Esophagus muscularis mucosa (tissue), 4 donors: ENCODE results near the gene TSPAN16. TPM values are rescaled to one million over a fixed set of nuclear protein-coding genes. Genes with fewer than 3 reads are reported as not detected.
A peak's percentile ranks its signal among the peaks of the same experiment; 100 is the strongest.

Source experiments
- DNase-seq: peaks from one replicate; pipeline ENCODE4 v3.0.0-alpha.2; 2017; ENCODE audit errors: extremely low spot score
- H3K27ac ChIP-seq, 4 donors: fragments of 200-600 bp; sonication (generic); replicated peaks in 1 of 4; 1 replicate in 3 of 4; 2 replicates in 1 of 4; pipeline ENCODE4 v1.5.1; 2016 to 2019; ENCODE audit warnings: mild to moderate bottlenecking in 1 of 4
- H3K27me3 ChIP-seq, 4 donors: fragments of 200-600 bp; sonication (generic); one replicate each; pipeline versions ENCODE4 v1.5.1 to v1.6.0; 2016 to 2019
- H3K36me3 ChIP-seq, 4 donors: fragments of 200-600 bp; sonication (generic); one replicate each; pipeline ENCODE4 v1.5.1; 2016 to 2019
- H3K4me1 ChIP-seq, 4 donors: fragments of 200-600 bp; sonication (generic); one replicate each; pipeline ENCODE4 v1.5.1; 2016 to 2019
- H3K4me3 ChIP-seq, 4 donors: fragments of 200-600 bp; sonication (generic); 1 replicate in 2 of 4; 2 replicates in 2 of 4; pipeline ENCODE4 v1.5.1; 2016 to 2019; ENCODE audit warnings: mild to moderate bottlenecking in 4 of 4, moderate library complexity in 1 of 4
- H3K9me3 ChIP-seq, 4 donors: fragments of 200-600 bp; sonication (generic); 1 replicate in 3 of 4; 2 replicates in 1 of 4; pipeline ENCODE4 v1.5.1; 2016 to 2019
- CTCF ChIP-seq, 3 experiments: fragments of 200-600 bp in 2 of 3; fragments of 450-650 bp in 1 of 3; sonication (generic) in 2 of 3; IDR thresholded peaks; one replicate each; pipeline ENCODE4 v1.5.1; 2017 to 2019; ENCODE audit warnings: antibody characterized with exemption in 3 of 3, mild to moderate bottlenecking in 2 of 3, moderate library complexity in 1 of 3
- EP300 ChIP-seq: sonication (generic); formaldehyde crosslinking; IDR thresholded peaks from one replicate; pipeline ENCODE4 v1.6.1; 2017; ENCODE audit warnings: antibody characterized with exemption
- POLR2A ChIP-seq: fragments of 450-650 bp; IDR thresholded peaks from one replicate; pipeline ENCODE4 v1.6.1; 2017; ENCODE audit warnings: antibody characterized with exemption, moderate library complexity, mild to moderate bottlenecking, low read depth
- POLR2AphosphoS5 ChIP-seq, 2 donors: sonication (generic); formaldehyde crosslinking; IDR thresholded peaks; one replicate each; pipeline ENCODE4 v1.6.1; 2017; ENCODE audit warnings: antibody characterized with exemption in 2 of 2
- WGBS: methylation state at CpG from one replicate; pipeline ENCODE4 v1.1.5; 2018; 5-methylcytosine and 5-hydroxymethylcytosine counted together
- intact Hi-C: fragments of 100-400 bp; cut with DNase I; formaldehyde crosslinking; loops from one replicate; pipeline ENCODE4 v1.15.1; 2023
- total RNA-seq, 4 donors: library from RNA; depleted of rRNA; stranded (reverse); fragments of >200 nt; gene quantifications; one replicate each; pipeline versions ENCODE4 v1.1.0 to v1.2.1, GENCODE V29; 2016

TSPAN16 gene
- total RNA-seq, 4 donors from 2014 or later = not detected

GRCh38 chr19:11281356-11282049 lies 14.5 kb upstream of the TSPAN16 start:
- Histone ChIP-seq H3K4me3 (no peak overlapping the region), H3K27ac (no peak overlapping the region), H3K27me3 (no peaks in the 10 kb centered on the region), H3K9me3 (no peaks in the 10 kb centered on the region), H3K4me1 (peaks cover 3 to 5% (median 4%) of the 10 kb centered on the region in 4 donors), H3K36me3 (no peaks in the 10 kb centered on the region)
- intact Hi-C loops = no loop called here
- no peak for TF ChIP-seq EP300
- TF ChIP-seq POLR2AphosphoS5 (IDR thresholded peaks at IDR 0.05) = no peak
- TF ChIP-seq POLR2A = no peak
- no peak for TF ChIP-seq CTCF (IDR thresholded peaks at IDR 0.05)
- DNase-seq = no peak
- 47% methylated on average over 11 of the region's 11 CpGs for WGBS

- no peaks in the 10 kb centered on the region for H3K36me3 ChIP-seq
- no peak overlapping the region for H3K27ac ChIP-seq
- 61% methylated on average over 6 of the region's 6 CpGs for WGBS
- peaks cover 7 to 10% (median 9%) of the 10 kb centered on the region in 4 donors for H3K4me1 ChIP-seq
- H3K4me3 ChIP-seq = no peak overlapping the region
- TF ChIP-seq POLR2AphosphoS5 (IDR thresholded peaks at IDR 0.05) = no peak
- no peak for TF ChIP-seq POLR2A
- TF ChIP-seq CTCF (IDR thresholded peaks at IDR 0.05) = no peak
- no peak for TF ChIP-seq EP300
- DNase-seq = no peak
- H3K9me3 ChIP-seq = no peaks in the 10 kb centered on the region
- no peaks in the 10 kb centered on the region for H3K27me3 ChIP-seq
- intact Hi-C loops = no loop called here
Observed at GRCh38 chr19:11284515-11284914, 11.4 kb upstream of the TSPAN16 start.

GRCh38 chr19:11286312-11286974 lies 9.5 kb upstream of the TSPAN16 start:
- H3K9me3 ChIP-seq = no peaks in the 10 kb centered on the region
- TF ChIP-seq POLR2AphosphoS5 (IDR thresholded peaks at IDR 0.05) = no peak
- peak; percentile 24 to 30 (median 29) for TF ChIP-seq CTCF (IDR thresholded peaks at IDR 0.05)
- 36% methylated on average over 6 of the region's 6 CpGs for WGBS
- no peak overlapping the region for H3K4me3 ChIP-seq
- H3K36me3 ChIP-seq = no peaks in the 10 kb centered on the region
- intact Hi-C loops = no loop called here
- DNase-seq = no peak
- H3K27ac ChIP-seq = peak overlapping the region; percentile 22 to 49 (median 48)
- H3K4me1 ChIP-seq = peaks cover 7 to 10% (median 9%) of the 10 kb centered on the region in 4 donors
- no peaks in the 10 kb centered on the region for H3K27me3 ChIP-seq

- Histone ChIP-seq H3K36me3 (no peaks in the 10 kb centered on the region), H3K4me1 (peaks cover 10 to 13% (median 11%) of the 10 kb centered on the region in 4 donors), H3K27ac (no peak overlapping the region), H3K27me3 (no peaks in the 10 kb centered on the region), H3K9me3 (no peaks in the 10 kb centered on the region), H3K4me3 (no peak overlapping the region)
- DNase-seq = no peak
- WGBS = 77% methylated on average over 7 of the region's 7 CpGs
- intact Hi-C loops = no loop called here
- TF ChIP-seq CTCF (IDR thresholded peaks at IDR 0.05) (peak; percentile 26 to 51 (median 35)), EP300 (no peak)
Observed at GRCh38 chr19:11288349-11288748, 7.6 kb upstream of the TSPAN16 start.
